Astrocyte (in vitro differentiated cells and primary cell): ENCODE results near the gene RANBP17. TPM values are rescaled to one million over a fixed set of nuclear protein-coding genes. Genes with fewer than 3 reads are reported as not detected.

ENCODE experiments used
- DNase-seq: peaks from one replicate; pipeline ENCODE4 v3.0.0-alpha.2; 2010; ENCODE audit warnings: low read depth
- FAIRE-seq: peaks from 2 replicates; lab custom pipeline; 2011; peaks lifted over from hg19 to GRCh38; lab: Jason Lieb, UNC
- H2AFZ ChIP-seq: 2 replicates; pipeline ENCODE4 v1.6.0; 2012; ENCODE audit warnings: low read depth, low read length, inconsistent platforms
- H3K27ac ChIP-seq: 2 replicates; pipeline ENCODE4 v1.5.1; 2011; ENCODE audit warnings: low read depth, low read length, inconsistent platforms
- H3K27me3 ChIP-seq: 2 replicates; pipeline ENCODE4 v1.6.0; 2011; ENCODE audit warnings: low read length, inconsistent platforms; ENCODE audit not compliant: insufficient read depth
- H3K36me3 ChIP-seq: 2 replicates; pipeline ENCODE4 v1.5.1; 2011; ENCODE audit warnings: low read length, inconsistent platforms; ENCODE audit not compliant: insufficient read depth
- H3K4me1 ChIP-seq: 2 replicates; pipeline ENCODE4 v1.5.1; 2011; ENCODE audit warnings: low read length, inconsistent platforms; ENCODE audit not compliant: insufficient read depth
- H3K4me2 ChIP-seq: 2 replicates; pipeline ENCODE4 v1.6.0; 2012; ENCODE audit warnings: low read length, inconsistent platforms
- H3K4me3 ChIP-seq: 2 replicates; pipeline ENCODE4 v1.5.1; 2011; ENCODE audit warnings: low read depth, mild to moderate bottlenecking, low read length, inconsistent platforms; ENCODE audit not compliant: insufficient read depth
- H3K79me2 ChIP-seq: 2 replicates; pipeline ENCODE4 v1.6.0; 2012; ENCODE audit warnings: mild to moderate bottlenecking, low read length, inconsistent platforms; ENCODE audit not compliant: insufficient read depth
- H3K9ac ChIP-seq: 2 replicates; pipeline ENCODE4 v1.6.0; 2012; ENCODE audit warnings: mild to moderate bottlenecking, low read length, inconsistent platforms
- H3K9me3 ChIP-seq: 2 replicates; pipeline ENCODE4 v1.5.1; 2012; ENCODE audit warnings: low read depth, mild to moderate bottlenecking, low read length, inconsistent platforms; ENCODE audit not compliant: insufficient read depth
- H4K20me1 ChIP-seq: 2 replicates; pipeline ENCODE4 v1.6.0; 2012; ENCODE audit warnings: low read length, inconsistent platforms; ENCODE audit not compliant: insufficient read depth
- H3K27ac Mint-ChIP-seq: one replicate; pipeline ENCODE4 v1.8.0; 2021; ENCODE audit warnings: mild to moderate bottlenecking, mixed read lengths; ENCODE audit not compliant: unreplicated experiment
- H3K27me3 Mint-ChIP-seq: one replicate; pipeline ENCODE4 v1.8.0; 2021; ENCODE audit warnings: low read depth, mixed read lengths; ENCODE audit not compliant: unreplicated experiment
- H3K36me3 Mint-ChIP-seq: one replicate; pipeline ENCODE4 v1.8.0; 2021; ENCODE audit warnings: low read depth, mixed read lengths; ENCODE audit not compliant: unreplicated experiment
- H3K4me1 Mint-ChIP-seq: one replicate; pipeline ENCODE4 v1.8.0; 2021; ENCODE audit warnings: low read depth, mixed read lengths; ENCODE audit not compliant: unreplicated experiment
- H3K4me3 Mint-ChIP-seq: one replicate; pipeline ENCODE4 v1.8.0; 2021; ENCODE audit warnings: mild to moderate bottlenecking, moderate library complexity, mixed read lengths; ENCODE audit not compliant: unreplicated experiment
- H3K9me3 Mint-ChIP-seq: one replicate; pipeline ENCODE4 v1.8.0; 2021; ENCODE audit warnings: mild to moderate bottlenecking, mixed read lengths; ENCODE audit not compliant: unreplicated experiment
- EZH2 ChIP-seq: IDR thresholded peaks from 2 replicates; pipeline ENCODE4 v1.6.1; 2012; ENCODE audit warnings: mild to moderate bottlenecking, low read length, inconsistent platforms; ENCODE audit not compliant: insufficient read depth
- total RNA-seq: library from RNA; stranded (reverse); gene quantifications from 2 replicates; pipeline ENCODE4 v1.2.1, GENCODE V29; 2021
- TF ChIP-seq, protein P1 (sequence below): IDR thresholded peaks from 2 replicates; pipeline ENCODE4 v1.5.1; 2011; ENCODE audit warnings: low read depth, mild to moderate bottlenecking, inconsistent platforms, low read length, moderate library complexity; ENCODE audit not compliant: insufficient read depth

Gene RANBP17
- total RNA-seq, 1 donor from 2014 or later: 16.2 TPM

DNA sequence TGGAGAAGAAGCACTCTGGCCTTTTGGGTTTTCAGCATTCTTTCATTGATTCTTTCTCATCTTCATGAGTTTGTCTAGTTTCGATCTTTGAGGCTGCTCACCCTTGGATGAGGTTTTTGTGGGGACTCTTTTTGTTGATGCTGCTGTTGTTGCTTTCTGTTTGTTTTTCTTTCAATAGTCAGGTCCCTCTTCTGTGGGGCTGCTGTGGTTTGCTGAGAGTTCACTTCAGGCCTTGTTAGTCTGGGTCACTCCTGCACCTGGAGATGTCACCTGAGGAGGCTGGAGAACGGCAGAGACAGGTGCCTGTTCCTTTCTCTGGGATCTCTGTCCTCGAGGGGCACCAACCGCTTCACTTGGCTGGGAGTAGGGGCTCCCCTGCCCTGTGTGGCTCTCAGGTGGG lies 14.0 kb downstream of the RANBP17 start:
- Histone ChIP-seq H3K4me1 (no peaks in the 10 kb centered on the region), H2AFZ (no peak overlapping the region), H3K4me3 (no peak overlapping the region), H3K36me3 (no peaks in the 10 kb centered on the region), H3K4me2 (no peak overlapping the region), H4K20me1 (peaks cover 16% of the 10 kb centered on the region), H3K27me3 (no peaks in the 10 kb centered on the region), H3K27ac (no peak overlapping the region), H3K9me3 (no peaks in the 10 kb centered on the region), H3K79me2 (peaks cover 22% of the 10 kb centered on the region), H3K9ac (no peak overlapping the region)
- Mint-ChIP-seq H3K27ac (no peak overlapping the region), H3K36me3 (peaks cover 7% of the 10 kb centered on the region), H3K9me3 (peaks cover 20% of the 10 kb centered on the region), H3K4me3 (no peak overlapping the region), H3K27me3 (no peaks in the 10 kb centered on the region), H3K4me1 (peaks cover 6% of the 10 kb centered on the region)
- TF ChIP-seq, protein P1, sequence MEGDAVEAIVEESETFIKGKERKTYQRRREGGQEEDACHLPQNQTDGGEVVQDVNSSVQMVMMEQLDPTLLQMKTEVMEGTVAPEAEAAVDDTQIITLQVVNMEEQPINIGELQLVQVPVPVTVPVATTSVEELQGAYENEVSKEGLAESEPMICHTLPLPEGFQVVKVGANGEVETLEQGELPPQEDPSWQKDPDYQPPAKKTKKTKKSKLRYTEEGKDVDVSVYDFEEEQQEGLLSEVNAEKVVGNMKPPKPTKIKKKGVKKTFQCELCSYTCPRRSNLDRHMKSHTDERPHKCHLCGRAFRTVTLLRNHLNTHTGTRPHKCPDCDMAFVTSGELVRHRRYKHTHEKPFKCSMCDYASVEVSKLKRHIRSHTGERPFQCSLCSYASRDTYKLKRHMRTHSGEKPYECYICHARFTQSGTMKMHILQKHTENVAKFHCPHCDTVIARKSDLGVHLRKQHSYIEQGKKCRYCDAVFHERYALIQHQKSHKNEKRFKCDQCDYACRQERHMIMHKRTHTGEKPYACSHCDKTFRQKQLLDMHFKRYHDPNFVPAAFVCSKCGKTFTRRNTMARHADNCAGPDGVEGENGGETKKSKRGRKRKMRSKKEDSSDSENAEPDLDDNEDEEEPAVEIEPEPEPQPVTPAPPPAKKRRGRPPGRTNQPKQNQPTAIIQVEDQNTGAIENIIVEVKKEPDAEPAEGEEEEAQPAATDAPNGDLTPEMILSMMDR: no peak
- no peak for TF ChIP-seq EZH2
- DNase-seq: no peak
- FAIRE-seq: no peak

DNA sequence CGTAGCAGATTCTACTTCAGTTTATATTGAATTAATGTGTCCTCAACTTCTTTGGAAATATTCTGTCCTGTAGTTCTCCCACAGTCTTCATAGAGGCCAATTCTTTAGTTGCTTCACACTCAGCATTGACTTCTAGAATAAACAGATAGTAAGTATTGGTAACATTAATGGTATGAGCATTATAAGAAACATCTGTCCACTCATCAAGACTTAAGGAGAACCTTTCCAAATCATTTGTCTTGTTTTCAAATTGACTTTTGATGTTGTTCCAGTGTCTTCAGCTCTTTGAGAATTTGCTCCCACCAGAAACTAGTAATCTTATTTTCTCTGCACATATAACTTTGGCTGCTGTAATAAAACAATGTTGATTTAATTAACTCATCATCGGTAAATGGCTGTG lies 18.3 kb downstream of the RANBP17 start:
- H3K9me3 ChIP-seq: no peaks in the 10 kb centered on the region

DNA sequence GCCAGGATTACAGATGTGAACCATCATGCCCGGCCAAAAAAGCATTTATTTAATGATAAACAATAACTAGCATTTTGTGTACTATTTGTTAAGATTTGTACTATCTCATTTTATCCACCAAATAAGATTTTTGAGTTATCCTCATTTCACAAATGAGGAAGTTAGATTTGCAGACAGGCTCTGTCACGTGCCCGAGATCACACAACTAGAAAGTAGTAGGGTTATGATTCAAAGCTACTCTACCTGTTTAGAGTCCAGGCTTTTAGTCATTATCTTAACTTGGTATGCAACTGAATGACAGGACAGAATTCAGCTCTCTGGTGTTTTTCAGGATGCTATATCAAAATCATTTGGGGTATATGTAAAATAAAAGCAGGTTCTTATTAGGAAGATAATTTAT lies 20.5 kb downstream of the RANBP17 start:
- no peak for FAIRE-seq
- DNase-seq: no peak
- Histone ChIP-seq H2AFZ (no peak overlapping the region), H3K4me1 (no peaks in the 10 kb centered on the region), H3K9me3 (no peaks in the 10 kb centered on the region), H3K9ac (no peak overlapping the region), H3K36me3 (no peaks in the 10 kb centered on the region), H3K4me3 (no peak overlapping the region), H3K27me3 (no peaks in the 10 kb centered on the region), H4K20me1 (peaks cover 5% of the 10 kb centered on the region), H3K4me2 (no peak overlapping the region), H3K27ac (no peak overlapping the region), H3K79me2 (peaks cover 3% of the 10 kb centered on the region)
- TF ChIP-seq EZH2: no peak
- TF ChIP-seq, protein P1: no peak
- Mint-ChIP-seq H3K27me3 (no peaks in the 10 kb centered on the region), H3K36me3 (no peaks in the 10 kb centered on the region), H3K4me3 (no peak overlapping the region), H3K9me3 (no peaks in the 10 kb centered on the region), H3K4me1 (peaks cover 12% of the 10 kb centered on the region), H3K27ac (no peak overlapping the region)

More for the DNA sequence above, 18.3 kb downstream of the RANBP17 start:
- H3K36me3 Mint-ChIP-seq: peaks cover 3% of the 10 kb centered on the region
- H3K27ac Mint-ChIP-seq: no peak overlapping the region
- peaks cover 6% of the 10 kb centered on the region for H3K4me1 Mint-ChIP-seq
- peaks cover 14% of the 10 kb centered on the region for H3K79me2 ChIP-seq
- H3K9me3 Mint-ChIP-seq: peaks cover 2% of the 10 kb centered on the region
- no peak overlapping the region for H3K4me3 ChIP-seq
- H4K20me1 ChIP-seq: peaks cover 15% of the 10 kb centered on the region
- TF ChIP-seq EZH2: no peak
- TF ChIP-seq, protein P1: no peak
- DNase-seq (no peak), FAIRE-seq (no peak)
- H3K9ac ChIP-seq: no peak overlapping the region
- H3K4me2 ChIP-seq: no peak overlapping the region
- H3K4me1 ChIP-seq: no peaks in the 10 kb centered on the region
- H3K27ac ChIP-seq: no peak overlapping the region
- H2AFZ ChIP-seq: no peak overlapping the region
- H3K4me3 Mint-ChIP-seq: no peak overlapping the region
- no peaks in the 10 kb centered on the region for H3K27me3 Mint-ChIP-seq
- no peaks in the 10 kb centered on the region for H3K36me3 ChIP-seq
- H3K27me3 ChIP-seq: no peaks in the 10 kb centered on the region
